HG03354 (cell line): ENCODE results near the gene FRAT1.

Experiments
- ATAC-seq: cut with Tn5 transposase; IDR thresholded peaks from one replicate; pipeline ENCODE4 v1.9.1; 2021; ENCODE audit warnings: mild to moderate bottlenecking; ENCODE audit not compliant: unreplicated experiment, poor library complexity, severe bottlenecking

The FRAT1 gene

DNA sequence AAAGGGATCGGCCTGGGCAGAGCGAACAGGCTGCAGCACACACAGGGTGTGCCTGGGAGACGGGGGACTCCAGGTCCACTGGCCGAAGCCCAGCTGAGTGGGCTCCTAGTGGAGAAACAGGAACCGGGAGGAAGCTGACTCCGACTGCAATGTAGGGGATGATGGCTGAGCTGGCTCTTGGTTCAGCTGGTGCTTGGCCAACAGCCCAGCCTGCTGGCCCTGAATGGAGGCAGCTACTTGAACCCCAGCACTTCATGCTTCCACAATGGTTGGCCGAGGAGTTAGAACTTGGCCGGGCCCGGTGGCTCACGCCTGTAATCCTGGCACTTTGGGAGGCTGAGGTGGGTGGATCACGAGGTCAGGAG, 42.4 kb downstream of the FRAT1 start:
- ATAC-seq, result no peak

GRCh38 chr10:97362310-97363033, 43.4 kb downstream of the FRAT1 start:
- no peak for ATAC-seq

- ATAC-seq, result no peak
These were observed 44.0 kb downstream of the FRAT1 start for GRCh38 chr10:97363071-97363470.

DNA sequence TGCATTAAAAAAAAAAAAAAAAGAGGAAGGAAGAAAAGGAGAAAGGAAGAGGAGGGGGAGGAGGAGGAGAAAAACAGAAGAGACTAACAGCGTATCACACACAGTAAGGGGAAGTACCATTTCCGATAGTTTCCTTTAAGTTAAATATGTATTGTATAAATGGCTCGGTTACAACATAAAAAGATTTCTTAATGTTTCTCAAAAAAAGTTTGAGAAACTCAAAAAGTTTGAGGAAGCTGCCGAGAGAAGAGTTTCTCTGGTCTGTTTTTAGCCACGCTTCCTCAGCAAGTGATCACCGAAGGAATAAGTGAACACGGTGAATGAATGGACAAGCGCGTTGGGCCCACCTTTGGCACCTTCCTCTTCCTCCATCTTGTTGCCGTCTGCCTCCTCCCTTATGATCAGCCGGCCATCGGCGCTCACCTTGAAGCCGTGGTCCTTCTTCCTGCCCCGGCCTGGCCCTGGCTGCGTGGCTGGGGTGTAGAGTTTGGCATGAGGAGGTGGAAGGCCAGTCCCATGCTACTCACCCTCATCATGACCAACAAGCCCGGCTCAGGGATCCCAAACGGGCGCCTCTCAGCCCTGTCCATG, 46.8 kb downstream of the FRAT1 start:
- no peak for ATAC-seq

GRCh38 chr10:97366572-97366971, 47.5 kb downstream of the FRAT1 start:
- ATAC-seq, result no peak

- no peak for ATAC-seq
These were observed 48.1 kb downstream of the FRAT1 start for GRCh38 chr10:97367126-97367649.
